HL-60 (cell line): ENCODE results near the gene CSMD2.

Experiments used
- DNase-seq, 2 experiments: peaks; one replicate each; pipeline ENCODE4 v3.0.0-alpha.2; 2010 to 2020; ENCODE audit warnings: low read depth in 1 of 2, low spot score in 1 of 2
- H3K27ac ChIP-seq: fragments of 250-450 bp; sonication (Bioruptor Pico); replicated peaks from 2 replicates; pipeline ENCODE4 v1.5.1; 2020; ENCODE audit warnings: mild to moderate bottlenecking, moderate library complexity
- H3K27me3 ChIP-seq: fragments of 250-450 bp; sonication (Bioruptor Pico); 2 replicates; pipeline ENCODE4 v1.5.1; 2021; ENCODE audit warnings: mild to moderate bottlenecking, moderate library complexity; ENCODE audit not compliant: insufficient read depth, poor library complexity, severe bottlenecking
- H3K4me3 ChIP-seq: replicated peaks from 2 replicates; pipeline ENCODE4 v1.5.1; 2011; ENCODE audit warnings: mild to moderate bottlenecking, control low read depth, low read length; ENCODE audit not compliant: insufficient read depth
- GABPA ChIP-seq: IDR thresholded peaks from 2 replicates; pipeline ENCODE4 v1.6.1; 2012; ENCODE audit warnings: low read depth
- POLR2AphosphoS5 ChIP-seq: IDR thresholded peaks from 2 replicates; pipeline ENCODE4 v1.6.1; 2012; ENCODE audit warnings: low read depth
- REST ChIP-seq: IDR thresholded peaks from 2 replicates; pipeline ENCODE4 v1.6.1; 2012; ENCODE audit warnings: low read depth; ENCODE audit not compliant: insufficient replicate concordance
- SPI1 ChIP-seq: IDR thresholded peaks from 2 replicates; pipeline ENCODE4 v1.6.1; 2012; ENCODE audit warnings: low read depth, mild to moderate bottlenecking, borderline replicate concordance
- TF ChIP-seq, protein P1 (sequence below): IDR thresholded peaks from one replicate; pipeline ENCODE4 v1.5.1; 2011; ENCODE audit warnings: low read length, control low read depth, inconsistent platforms; ENCODE audit not compliant: insufficient read depth

Gene CSMD2

DNA sequence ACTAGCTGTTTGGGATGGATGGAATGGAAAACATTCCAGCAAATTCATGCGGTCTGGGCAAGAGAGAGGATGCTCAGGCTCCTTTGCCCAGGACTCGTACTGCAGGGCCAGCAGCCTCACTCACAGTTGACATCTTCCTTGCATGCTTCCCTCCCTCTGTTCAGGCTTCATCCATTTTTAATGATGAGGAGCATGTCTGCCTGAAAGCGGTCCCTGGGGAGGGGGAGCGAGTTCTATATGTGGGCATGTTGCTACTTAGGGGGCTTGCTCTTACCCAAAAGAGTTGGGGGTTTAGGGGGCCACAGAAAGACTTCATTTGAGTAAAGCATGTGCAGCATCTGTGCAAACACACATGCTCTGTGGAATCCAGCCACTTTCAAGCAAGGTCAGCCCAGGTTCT is 203.0 kb downstream of the CSMD2 start:
- Histone ChIP-seq H3K27ac (no peak overlapping the region), H3K27me3 (no peaks in the 10 kb centered on the region), H3K4me3 (no peak overlapping the region)
- TF ChIP-seq REST (no peak), POLR2AphosphoS5 (no peak), GABPA (no peak)
- no peak for DNase-seq

- no peak for DNase-seq
- Histone ChIP-seq H3K27ac (no peak overlapping the region), H3K4me3 (no peak overlapping the region), H3K27me3 (no peaks in the 10 kb centered on the region)
- TF ChIP-seq SPI1: no peak
- TF ChIP-seq POLR2AphosphoS5: no peak
- TF ChIP-seq, protein P1, sequence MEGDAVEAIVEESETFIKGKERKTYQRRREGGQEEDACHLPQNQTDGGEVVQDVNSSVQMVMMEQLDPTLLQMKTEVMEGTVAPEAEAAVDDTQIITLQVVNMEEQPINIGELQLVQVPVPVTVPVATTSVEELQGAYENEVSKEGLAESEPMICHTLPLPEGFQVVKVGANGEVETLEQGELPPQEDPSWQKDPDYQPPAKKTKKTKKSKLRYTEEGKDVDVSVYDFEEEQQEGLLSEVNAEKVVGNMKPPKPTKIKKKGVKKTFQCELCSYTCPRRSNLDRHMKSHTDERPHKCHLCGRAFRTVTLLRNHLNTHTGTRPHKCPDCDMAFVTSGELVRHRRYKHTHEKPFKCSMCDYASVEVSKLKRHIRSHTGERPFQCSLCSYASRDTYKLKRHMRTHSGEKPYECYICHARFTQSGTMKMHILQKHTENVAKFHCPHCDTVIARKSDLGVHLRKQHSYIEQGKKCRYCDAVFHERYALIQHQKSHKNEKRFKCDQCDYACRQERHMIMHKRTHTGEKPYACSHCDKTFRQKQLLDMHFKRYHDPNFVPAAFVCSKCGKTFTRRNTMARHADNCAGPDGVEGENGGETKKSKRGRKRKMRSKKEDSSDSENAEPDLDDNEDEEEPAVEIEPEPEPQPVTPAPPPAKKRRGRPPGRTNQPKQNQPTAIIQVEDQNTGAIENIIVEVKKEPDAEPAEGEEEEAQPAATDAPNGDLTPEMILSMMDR: no peak
- no peak for TF ChIP-seq GABPA
- no peak for TF ChIP-seq REST
Measured at GRCh38 chr1:33960188-33960895, 204.7 kb downstream of the CSMD2 start.

DNA sequence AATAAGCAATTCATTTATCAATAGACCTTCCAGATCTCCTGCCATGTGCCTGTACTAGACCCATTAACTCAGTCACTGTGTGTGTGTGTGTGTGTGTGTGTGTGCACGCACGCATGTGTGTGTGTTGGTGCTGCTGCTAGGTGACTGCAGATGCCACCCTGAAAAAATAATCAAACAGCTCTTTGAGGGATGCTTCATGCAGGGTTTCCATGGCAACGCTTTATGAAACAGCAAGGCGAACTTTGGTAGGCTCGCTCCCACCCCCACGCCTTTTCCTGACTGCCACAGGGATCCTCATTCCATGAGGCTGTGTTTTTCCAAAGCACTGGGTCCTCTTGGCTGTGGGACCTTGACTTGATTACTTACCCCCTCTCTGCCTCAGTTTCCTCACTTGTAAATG is 207.2 kb downstream of the CSMD2 start:
- Histone ChIP-seq H3K27me3 (no peaks in the 10 kb centered on the region), H3K27ac (no peak overlapping the region), H3K4me3 (no peak overlapping the region)
- no peak for TF ChIP-seq POLR2AphosphoS5
- no peak for TF ChIP-seq REST
- no peak for TF ChIP-seq GABPA
- DNase-seq: no peak

DNA sequence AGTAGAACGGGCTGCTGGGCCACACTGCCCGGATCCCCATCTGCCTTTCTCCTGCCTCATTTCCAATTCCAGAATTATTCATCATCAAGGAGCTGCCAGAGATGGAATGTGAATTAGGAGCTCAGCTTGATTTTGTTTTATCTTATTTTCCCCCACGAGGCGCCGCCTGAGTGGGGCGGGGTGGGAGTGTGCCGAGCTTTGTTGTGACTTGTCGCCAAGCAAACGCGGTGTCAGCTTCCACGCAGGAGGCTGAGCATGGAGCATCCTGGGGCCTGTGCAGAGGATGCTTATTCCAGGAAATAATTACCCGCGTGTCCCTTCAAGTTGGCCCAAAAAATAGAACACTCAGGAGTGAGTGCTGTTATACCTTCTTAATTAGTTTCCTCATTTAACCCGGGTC is 209.9 kb downstream of the CSMD2 start:
- TF ChIP-seq, protein P1: no peak
- no peak for DNase-seq
- no peak overlapping the region for H3K4me3 ChIP-seq
- H3K27ac ChIP-seq: no peak overlapping the region
- H3K27me3 ChIP-seq: no peaks in the 10 kb centered on the region
